ENCODE data around the gene SPEF1.

The SPEF1 gene

DNA sequence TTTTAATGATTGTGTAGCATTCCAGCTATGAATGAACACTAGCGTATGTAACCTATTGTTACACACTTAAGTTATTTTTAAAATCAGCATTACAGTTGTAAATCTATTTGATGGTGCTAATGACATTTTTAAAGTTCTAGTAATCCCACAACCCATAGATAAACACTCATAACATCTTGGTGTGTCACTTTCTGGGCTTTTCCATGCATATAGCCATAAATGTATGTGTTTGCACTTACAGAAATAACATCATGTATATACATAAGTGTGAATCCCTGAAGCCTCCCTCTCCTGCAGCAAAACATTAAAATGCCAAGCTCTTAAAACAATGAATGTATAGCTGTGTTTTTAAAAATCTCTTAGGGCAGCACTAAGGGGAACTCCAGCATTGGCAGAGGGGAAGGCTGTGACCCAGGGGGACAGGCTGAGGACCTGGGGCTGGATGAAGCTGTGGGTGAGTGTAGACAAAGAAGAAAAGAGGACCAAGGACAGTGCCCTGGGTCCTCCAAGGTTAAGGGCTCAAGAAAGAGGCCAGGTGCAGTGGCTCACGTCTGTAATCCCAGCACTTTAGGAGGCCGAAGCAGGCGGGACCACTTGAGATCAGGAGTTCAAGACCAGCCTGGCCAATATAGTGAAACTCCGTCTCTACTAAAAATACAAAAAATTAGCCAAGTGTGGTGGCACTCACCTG, 6.2 kb upstream of the SPEF1 start:
- Histone ChIP-seq H3K4me3 (peak overlapping the region; percentile 21), H3K9me3 (no peaks in the 10 kb centered on the region), H3K36me3 (replicated peaks) (peaks cover 9% of the 10 kb centered on the region; the same call in 1 of the 2 replicates), H3K27me3 (ENCODE audit: low read depth) (no peaks in the 10 kb centered on the region), H3K4me1 (peaks cover 6% of the 10 kb centered on the region)
- in situ Hi-C loops (cut with MboI; ENCODE audit: low sequenced_read_pairs), result no loop called here
- DNase-seq (ENCODE audit: low spot score in 2 of 2), result no peak

DNA sequence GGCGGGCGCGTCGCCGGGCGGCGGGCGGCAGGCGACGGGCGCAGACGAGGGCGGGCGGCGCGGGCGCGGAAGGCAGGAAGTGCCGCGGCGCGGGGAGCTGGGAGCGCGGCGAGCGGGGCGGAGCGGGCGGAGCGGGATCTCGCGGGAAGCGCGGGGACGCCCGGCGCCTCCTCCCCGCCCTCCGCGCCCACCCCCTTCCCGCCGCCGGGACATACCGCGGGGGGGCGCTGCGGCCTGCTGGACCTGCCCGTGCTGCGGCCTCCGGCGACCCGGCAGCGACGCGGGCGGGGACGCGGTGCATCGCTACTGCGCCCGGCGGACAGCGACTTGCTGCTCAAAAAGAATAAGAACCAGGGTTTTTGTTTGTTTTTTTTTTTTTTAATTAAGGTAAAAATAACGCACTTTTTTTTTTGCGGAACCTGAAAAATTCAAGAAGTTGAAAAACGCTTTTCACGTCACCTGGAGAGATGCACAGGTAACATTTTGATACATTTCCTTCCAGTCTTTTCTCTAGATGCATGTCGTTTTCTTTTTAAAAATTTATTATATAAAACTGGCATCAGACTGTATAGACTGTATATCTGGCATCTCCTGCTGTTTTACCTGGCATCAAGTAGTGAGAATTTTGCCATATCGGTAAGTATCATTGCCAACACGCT, 5.5 kb upstream of the SPEF1 start, which contains the start of gene CENPB:
CENPB (minus strand) TSS at position 76 of the 659 bp plus-strand sequence. CDS start 257 bp downstream, outside the sequence.
- no peaks in the 10 kb centered on the region for H3K9me3 ChIP-seq
- in situ Hi-C loops (cut with MboI; ENCODE audit: low sequenced_read_pairs), result no loop called here
- H3K4me1 ChIP-seq, result peaks cover 6% of the 10 kb centered on the region
- H3K27me3 ChIP-seq (ENCODE audit: low read depth), result no peaks in the 10 kb centered on the region
- peaks cover 9% of the 10 kb centered on the region; the same call in 1 of the 2 replicates for H3K36me3 ChIP-seq (replicated peaks)
- peak; percentile 82 to 93 for DNase-seq (ENCODE audit: low spot score in 2 of 2)
- peak within 1 kb of the TSS; percentile 39 for H3K4me3 ChIP-seq

DNA sequence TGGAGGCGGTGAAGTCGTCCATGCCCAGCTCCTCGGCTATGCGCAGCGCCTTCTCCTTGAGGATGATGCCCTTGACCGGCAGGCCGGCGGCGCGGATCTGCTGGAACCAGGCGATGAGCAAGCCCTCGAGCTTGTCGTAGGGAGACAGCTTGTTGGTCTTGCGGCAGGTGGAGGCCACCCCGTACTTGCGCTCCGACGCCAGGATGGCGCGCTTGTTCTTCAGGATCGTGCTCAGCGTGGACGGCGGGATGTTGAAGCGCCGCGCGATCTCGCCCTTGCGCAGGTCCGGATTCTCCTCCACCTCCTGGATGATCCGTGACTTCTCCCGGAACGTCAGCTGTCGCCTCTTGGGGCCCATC, 4.9 kb upstream of the SPEF1 start:
- peaks cover 9% of the 10 kb centered on the region; the same call in 1 of the 2 replicates for H3K36me3 ChIP-seq (replicated peaks)
- no peaks in the 10 kb centered on the region for H3K9me3 ChIP-seq
- DNase-seq (ENCODE audit: low spot score in 2 of 2), result peak in 1 of 2 experiments; percentile 61
- peak overlapping the region; percentile 39 for H3K4me3 ChIP-seq
- no peaks in the 10 kb centered on the region for H3K27me3 ChIP-seq (ENCODE audit: low read depth)
- in situ Hi-C loops (cut with MboI; ENCODE audit: low sequenced_read_pairs), result no loop called here
- H3K4me1 ChIP-seq, result peaks cover 6% of the 10 kb centered on the region

DNA sequence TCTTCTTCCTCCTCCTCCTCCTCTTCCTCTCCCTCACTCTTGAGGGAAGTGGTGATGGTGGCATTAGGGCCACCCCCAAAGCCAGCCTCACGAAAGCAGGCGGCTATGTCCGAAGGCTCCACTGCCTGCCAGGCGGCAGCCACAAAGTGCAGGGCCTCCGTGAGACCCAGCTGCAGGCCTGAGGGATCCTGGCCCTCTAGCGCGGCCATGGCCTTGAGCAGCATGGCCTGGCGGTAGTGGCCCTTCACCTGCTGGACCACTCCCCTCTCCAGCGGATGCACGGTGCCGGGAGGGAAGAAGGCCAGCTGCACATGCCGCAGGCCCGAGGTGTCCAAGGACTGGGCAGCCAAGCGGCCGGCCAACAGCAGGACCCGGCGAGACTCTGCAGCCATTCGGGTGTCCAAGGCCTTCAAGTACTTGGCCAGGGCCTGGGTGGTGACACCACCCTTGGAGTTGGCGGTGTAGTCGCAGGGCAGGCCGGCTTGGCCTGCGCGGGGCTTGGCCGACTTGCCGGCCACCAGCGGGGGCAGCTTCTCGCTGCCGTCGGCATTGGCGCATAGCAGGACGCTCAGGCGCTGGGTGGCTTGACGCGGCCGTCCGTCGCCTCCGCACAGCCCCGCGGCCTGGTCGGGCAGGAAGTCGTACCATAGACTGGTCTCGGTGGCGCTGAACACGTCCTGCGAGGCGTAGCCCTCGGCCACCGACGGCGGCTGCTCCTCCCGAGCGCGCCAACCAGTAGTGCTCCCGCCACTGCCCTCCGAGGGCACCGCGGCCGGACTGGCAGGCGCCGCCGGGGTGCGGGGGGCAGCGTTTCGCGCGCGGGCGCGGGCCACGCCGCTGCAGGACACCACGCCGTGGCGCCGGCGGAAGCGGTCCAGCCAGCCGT, 4.2 kb upstream of the SPEF1 start:
- peak overlapping the region; percentile 39 for H3K4me3 ChIP-seq
- no peaks in the 10 kb centered on the region for H3K9me3 ChIP-seq
- H3K4me1 ChIP-seq, result peaks cover 8% of the 10 kb centered on the region
- peaks cover 9% of the 10 kb centered on the region; the same call in 1 of the 2 replicates for H3K36me3 ChIP-seq (replicated peaks)
- no peak for DNase-seq (ENCODE audit: low spot score in 2 of 2)
- no peaks in the 10 kb centered on the region for H3K27me3 ChIP-seq (ENCODE audit: low read depth)
- in situ Hi-C loops (cut with MboI; ENCODE audit: low sequenced_read_pairs), result no loop called here

DNA sequence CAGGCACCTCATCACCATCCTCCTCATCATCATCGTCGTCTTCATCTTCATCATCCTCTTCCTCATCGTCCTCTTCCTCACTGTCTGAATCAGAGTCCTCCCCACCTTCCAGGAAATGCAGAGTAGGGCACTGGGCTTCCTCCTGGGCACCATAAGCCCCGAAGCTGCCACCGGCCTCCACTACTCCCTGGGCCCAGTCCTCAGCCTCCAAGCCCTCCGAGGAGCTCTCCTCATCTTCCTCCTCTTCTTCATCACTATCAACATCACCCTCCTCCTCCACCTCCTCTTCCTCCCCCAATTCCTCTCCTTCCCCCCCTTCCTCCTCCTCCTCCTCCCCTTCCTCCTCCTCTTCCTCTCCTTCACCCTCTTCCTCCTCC, 3.6 kb upstream of the SPEF1 start:
- DNase-seq (ENCODE audit: low spot score in 2 of 2), result no peak
- in situ Hi-C loops (cut with MboI; ENCODE audit: low sequenced_read_pairs), result no loop called here
- Histone ChIP-seq H3K4me1 (peaks cover 8% of the 10 kb centered on the region), H3K4me3 (no peak overlapping the region), H3K36me3 (replicated peaks) (peaks cover 9% of the 10 kb centered on the region; the same call in 1 of the 2 replicates), H3K9me3 (no peaks in the 10 kb centered on the region), H3K27me3 (ENCODE audit: low read depth) (no peaks in the 10 kb centered on the region)

DNA sequence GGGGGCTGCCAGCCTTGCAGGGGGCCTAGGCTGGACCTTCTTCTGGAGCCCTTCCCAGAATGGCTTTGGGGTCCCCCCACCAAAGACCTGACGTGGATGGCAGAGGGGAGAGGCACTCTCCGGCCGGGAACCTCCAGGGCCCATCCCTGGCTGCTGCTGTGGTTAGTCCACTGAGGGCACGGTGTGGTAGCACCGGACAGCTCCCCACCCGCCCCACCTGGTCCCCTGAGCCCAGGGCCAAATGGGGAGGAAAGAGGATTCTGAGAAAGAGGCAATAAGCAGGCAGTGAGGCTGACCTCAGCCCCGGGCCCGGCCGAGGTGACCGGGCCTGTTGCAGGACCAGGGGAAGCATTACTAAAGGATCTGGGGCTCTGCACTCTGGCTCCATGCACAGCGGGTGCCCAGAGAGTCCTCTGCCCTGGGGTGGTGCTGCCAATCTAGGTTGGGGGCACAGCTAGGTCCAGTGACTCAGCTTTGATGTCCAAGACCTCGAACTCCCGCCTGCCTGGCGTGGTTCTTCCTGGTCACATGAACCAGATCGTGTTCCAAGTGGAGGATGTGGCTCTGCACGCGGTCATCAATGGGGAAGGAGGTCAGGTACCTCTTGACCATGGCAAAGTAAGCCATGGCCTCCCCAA, 3.1 kb upstream of the SPEF1 start:
- no peak for DNase-seq (ENCODE audit: low spot score in 2 of 2)
- Histone ChIP-seq H3K4me1 (peaks cover 8% of the 10 kb centered on the region), H3K4me3 (no peak overlapping the region), H3K9me3 (no peaks in the 10 kb centered on the region), H3K36me3 (replicated peaks) (peaks cover 9% of the 10 kb centered on the region; the same call in 1 of the 2 replicates), H3K27me3 (ENCODE audit: low read depth) (no peaks in the 10 kb centered on the region)
- in situ Hi-C loops (cut with MboI; ENCODE audit: low sequenced_read_pairs), result no loop called here

DNA sequence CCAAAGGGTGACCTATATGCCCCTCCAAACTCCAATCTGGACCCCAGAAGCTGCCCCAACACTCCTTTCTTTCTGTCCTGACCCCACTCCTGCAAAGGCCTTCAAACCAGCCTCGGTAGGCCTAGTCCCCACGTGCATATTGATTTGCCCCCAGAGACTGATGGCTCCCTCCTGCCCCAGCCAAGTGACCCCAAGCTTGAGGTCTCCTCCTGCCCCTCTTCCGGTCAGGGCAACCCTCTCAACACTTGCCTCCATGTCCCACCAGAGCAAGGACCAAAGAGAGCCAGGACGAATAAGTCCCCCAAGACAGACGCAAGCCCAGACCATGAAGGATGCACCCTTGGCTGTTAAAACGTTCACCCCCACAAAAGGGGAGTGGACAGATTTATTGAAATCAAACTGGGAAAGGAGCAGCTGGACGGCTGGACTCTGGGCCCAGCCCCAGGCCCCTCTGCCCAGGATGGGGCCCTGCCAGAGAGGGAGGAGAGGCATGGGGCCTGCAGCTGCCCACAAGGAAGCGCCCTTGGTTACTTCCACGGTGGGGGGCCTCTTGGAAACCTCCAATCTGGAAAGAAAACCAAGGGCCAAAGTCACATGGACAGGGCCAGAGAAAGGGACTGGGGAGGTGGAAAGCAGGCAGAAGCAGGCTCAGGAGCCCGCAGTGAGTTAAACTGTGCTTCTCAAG, 2.4 kb upstream of the SPEF1 start:
- in situ Hi-C loops (cut with MboI; ENCODE audit: low sequenced_read_pairs), result no loop called here
- peaks cover 9% of the 10 kb centered on the region; the same call in 1 of the 2 replicates for H3K36me3 ChIP-seq (replicated peaks)
- H3K4me1 ChIP-seq, result peaks cover 8% of the 10 kb centered on the region
- no peak overlapping the region for H3K4me3 ChIP-seq
- H3K27me3 ChIP-seq (ENCODE audit: low read depth), result no peaks in the 10 kb centered on the region
- H3K9me3 ChIP-seq, result no peaks in the 10 kb centered on the region
- no peak for DNase-seq (ENCODE audit: low spot score in 2 of 2)

DNA sequence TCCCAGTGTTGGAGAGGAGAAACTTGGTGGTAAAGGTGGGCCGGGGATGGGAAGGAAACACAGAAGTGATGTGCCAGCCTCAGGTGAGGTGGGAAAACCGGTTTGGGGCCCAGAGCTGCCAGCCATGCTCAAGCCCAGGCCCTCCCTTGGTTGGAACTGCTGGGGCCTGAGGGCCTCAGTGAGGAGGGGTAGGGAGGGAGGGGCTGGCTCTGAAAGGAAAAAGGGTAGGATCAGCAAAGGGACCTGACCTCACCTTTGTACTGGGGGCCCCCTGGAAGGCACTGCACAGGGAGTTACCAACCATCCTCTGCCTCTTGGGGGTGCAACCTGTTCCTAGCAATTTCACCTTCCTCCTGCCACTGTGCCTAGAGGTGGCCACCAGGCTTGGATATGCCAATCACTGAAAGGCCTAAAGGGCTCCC, 1.8 kb upstream of the SPEF1 start:
- Histone ChIP-seq H3K4me1 (peaks cover 8% of the 10 kb centered on the region), H3K9me3 (no peaks in the 10 kb centered on the region), H3K36me3 (replicated peaks) (peaks cover 9% of the 10 kb centered on the region; the same call in 1 of the 2 replicates), H3K27me3 (ENCODE audit: low read depth) (no peaks in the 10 kb centered on the region), H3K4me3 (no peak overlapping the region)
- in situ Hi-C loops (cut with MboI; ENCODE audit: low sequenced_read_pairs), result no loop called here
- DNase-seq (ENCODE audit: low spot score in 2 of 2), result no peak

DNA sequence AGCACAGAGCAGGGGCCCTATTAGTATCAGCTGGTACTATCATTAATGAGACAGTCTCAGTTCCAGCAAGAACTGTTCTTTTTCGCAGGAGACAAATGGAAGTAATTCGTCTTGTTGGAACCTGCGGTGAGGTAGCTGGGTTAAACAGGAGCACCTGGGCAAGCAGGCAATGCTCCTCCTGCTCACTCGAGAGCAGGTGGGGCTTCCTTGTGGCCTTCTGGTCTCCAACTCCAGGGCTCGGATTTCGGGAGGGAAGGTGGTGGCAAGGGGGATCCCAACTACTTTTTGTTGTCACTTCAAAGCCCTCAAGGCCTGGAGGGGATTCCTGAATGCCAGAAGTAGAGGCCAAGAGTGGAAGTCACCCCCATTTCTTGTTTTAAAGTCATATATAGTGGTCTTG, 1.3 kb upstream of the SPEF1 start:
- no peak for DNase-seq (ENCODE audit: low spot score in 2 of 2)
- Histone ChIP-seq H3K36me3 (replicated peaks) (peaks cover 9% of the 10 kb centered on the region; the same call in 1 of the 2 replicates), H3K4me3 (no peak overlapping the region), H3K4me1 (peaks cover 8% of the 10 kb centered on the region), H3K9me3 (no peaks in the 10 kb centered on the region), H3K27me3 (ENCODE audit: low read depth) (no peaks in the 10 kb centered on the region)
- in situ Hi-C loops (cut with MboI; ENCODE audit: low sequenced_read_pairs), result no loop called here

DNA sequence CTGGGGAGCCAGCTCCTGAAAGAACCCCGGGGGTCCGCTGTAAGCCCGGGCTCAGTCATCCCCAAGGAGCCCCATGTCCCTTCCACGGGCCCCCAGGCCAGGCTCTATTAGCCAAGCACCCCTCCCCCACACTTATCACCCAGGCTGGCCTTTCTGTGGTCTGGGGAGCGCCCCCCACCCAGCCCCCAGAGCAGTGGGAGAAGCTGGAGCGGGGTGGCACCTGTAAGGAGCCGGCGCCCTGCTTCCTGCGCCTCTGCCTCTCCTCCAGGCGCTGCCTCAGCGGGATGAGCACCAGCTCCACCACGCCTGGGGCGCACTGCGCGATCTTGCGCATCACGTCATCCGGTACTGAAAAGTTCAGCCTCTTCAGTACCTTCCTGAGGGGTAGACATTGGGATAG, 2.3 kb downstream of the SPEF1 start:
- H3K27me3 ChIP-seq (ENCODE audit: low read depth), result no peaks in the 10 kb centered on the region
- H3K4me3 ChIP-seq, result no peak overlapping the region
- in situ Hi-C loops (cut with MboI; ENCODE audit: low sequenced_read_pairs), result no loop called here
- no peaks in the 10 kb centered on the region for H3K9me3 ChIP-seq
- H3K36me3 ChIP-seq (replicated peaks), result no peaks in the 10 kb centered on the region
- H3K4me1 ChIP-seq, result 0 out of 2 replicates have a peak, but pooled peaks cover 2% of the 10 kb centered on the region
- no peak for DNase-seq (ENCODE audit: low spot score in 2 of 2)

DNA sequence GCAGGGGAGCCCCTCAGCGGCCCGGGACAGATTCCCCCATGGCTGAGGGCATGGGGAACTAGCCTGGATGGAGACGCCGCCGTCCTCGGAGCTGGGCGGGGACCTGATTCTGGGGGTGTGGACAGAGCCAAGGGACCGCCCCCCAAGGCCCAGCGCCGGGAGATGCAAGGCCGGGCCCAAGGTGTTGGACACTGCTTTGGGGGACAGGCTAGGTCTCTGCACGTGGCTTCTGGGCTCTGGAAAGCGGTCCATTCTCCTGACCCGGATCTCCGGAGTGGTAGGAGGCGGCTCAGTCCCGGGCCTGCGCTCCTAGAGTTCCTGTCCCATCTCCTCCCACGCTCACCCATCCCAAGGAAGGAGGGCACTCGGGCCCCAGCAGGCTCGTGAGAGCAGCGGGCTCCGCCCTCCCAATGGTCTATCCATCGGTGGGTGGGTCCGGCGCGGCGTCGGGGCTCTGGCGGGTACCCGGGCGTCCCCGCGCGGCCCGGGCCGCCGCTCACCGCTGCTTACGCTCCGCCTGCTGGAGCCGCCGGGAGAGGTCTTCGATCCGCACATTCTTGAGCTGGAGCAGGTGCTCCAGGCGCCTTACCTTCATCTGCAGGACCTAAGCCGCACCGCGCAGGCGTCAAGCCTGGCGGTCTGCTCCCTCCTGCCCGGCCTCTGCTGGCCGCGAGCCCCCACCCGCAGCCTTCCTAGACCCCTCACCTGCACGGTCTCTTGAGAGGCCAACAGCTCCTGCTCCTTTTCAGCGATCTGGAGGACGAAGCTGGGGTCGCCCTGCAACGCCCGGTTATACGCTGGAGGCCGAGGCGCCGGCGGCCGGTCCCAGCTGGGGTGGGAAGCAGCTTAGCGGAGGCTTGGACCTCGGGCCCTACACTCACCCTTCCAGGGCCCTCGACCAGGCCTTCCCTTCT, 3.3 kb downstream of the SPEF1 start:
- no peaks in the 10 kb centered on the region for H3K9me3 ChIP-seq
- H3K36me3 ChIP-seq (replicated peaks), result no peaks in the 10 kb centered on the region
- no peaks in the 10 kb centered on the region for H3K27me3 ChIP-seq (ENCODE audit: low read depth)
- in situ Hi-C loops (cut with MboI; ENCODE audit: low sequenced_read_pairs), result no loop called here
- H3K4me1 ChIP-seq, result 0 out of 2 replicates have a peak, but pooled peaks cover 2% of the 10 kb centered on the region
- DNase-seq (ENCODE audit: low spot score in 2 of 2), result no peak
- no peak overlapping the region for H3K4me3 ChIP-seq

DNA sequence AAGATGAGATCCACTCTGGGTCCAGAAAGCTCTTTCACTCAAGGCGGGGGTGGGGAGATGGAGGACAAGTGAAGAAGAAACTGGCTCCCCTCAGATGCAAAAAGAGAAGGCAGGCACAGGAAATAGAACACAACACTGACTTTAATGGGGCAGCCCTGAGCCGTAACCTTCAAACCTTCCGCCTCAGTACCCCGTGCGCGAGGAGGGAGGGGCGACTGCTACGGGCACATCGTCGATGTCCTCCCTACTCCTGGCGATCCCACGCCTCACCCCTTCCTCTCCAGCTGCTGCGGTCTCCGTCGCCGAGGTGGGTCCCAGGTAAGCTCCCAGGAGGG, 3.9 kb downstream of the SPEF1 start:
- Histone ChIP-seq H3K27me3 (ENCODE audit: low read depth) (no peaks in the 10 kb centered on the region), H3K36me3 (replicated peaks) (no peaks in the 10 kb centered on the region), H3K4me3 (no peak overlapping the region), H3K9me3 (no peaks in the 10 kb centered on the region), H3K4me1 (0 out of 2 replicates have a peak, but pooled peaks cover 2% of the 10 kb centered on the region)
- in situ Hi-C loops (cut with MboI; ENCODE audit: low sequenced_read_pairs), result no loop called here
- no peak for DNase-seq (ENCODE audit: low spot score in 2 of 2)

Measured in HAP-1 (cell line).